Stimulated activated CD4-positive, alpha-beta T cell treated with anti-CD3 and anti-CD28 coated beads, TNF-alpha, amount 100 ng/mL, for 4 hours (primary cell): Measurements from ENCODE around the gene FLT3LG.
A peak's percentile ranks its signal among the peaks of the same experiment; 100 is the strongest.

Experiments used
- DNase-seq, 3 experiments: peaks; one replicate each; pipeline ENCODE4 v3.0.0-alpha.2; 2020; ENCODE audit warnings: low read depth in 3 of 3

FLT3LG gene, protein sequence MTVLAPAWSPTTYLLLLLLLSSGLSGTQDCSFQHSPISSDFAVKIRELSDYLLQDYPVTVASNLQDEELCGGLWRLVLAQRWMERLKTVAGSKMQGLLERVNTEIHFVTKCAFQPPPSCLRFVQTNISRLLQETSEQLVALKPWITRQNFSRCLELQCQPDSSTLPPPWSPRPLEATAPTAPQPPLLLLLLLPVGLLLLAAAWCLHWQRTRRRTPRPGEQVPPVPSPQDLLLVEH

GRCh38 chr19:49473868-49474541, at the start of gene FLT3LG:
FLT3LG (plus strand) TSS chr19:49474215; CDS start chr19:49474640, 425 bp downstream.
- DNase-seq, result peak; percentile 81 to 90 (median 83)

GRCh38 chr19:49425178-49425577, 48.8 kb upstream of the FLT3LG start, which contains the start of gene GFY:
GFY (plus strand) TSS chr19:49425388; CDS start chr19:49426431, 1,043 bp downstream.
- DNase-seq, result no peak

DNA sequence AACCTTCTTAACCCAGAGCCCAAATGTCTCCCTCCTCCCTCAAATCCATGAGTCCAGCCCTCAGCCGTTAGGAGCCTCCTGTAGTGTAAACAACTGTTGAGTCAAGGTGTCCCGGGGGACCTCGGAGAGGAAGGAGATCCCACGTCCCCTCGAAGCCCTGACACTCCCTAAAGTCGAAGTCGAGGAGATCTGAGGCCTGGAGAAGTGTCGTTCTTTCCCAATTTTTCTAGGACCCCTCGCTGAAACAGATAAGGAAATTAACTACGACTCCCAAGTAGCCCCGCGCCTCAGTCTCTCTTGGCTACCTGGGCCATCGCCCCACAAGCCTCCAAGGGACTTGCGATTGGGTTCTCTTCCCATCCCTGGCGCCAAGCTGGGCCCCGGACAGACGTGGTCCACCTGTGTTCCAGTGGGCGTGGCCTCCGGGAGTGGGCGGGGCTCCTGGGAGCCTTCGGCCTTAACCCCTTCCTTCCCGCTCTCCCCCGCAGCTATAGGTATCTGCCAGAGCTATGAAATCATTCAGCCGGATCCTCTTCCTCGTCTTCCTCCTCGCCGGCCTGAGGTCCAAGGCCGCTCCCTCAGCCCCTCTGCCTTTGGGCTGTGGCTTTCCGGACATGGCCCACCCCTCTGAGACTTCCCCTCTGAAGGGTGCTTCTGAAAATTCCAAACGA, 48.0 kb upstream of the FLT3LG start:
- no peak for DNase-seq

GRCh38 chr19:49427339-49427738, 46.7 kb upstream of the FLT3LG start:
- no peak for DNase-seq

- DNase-seq, result no peak
Measured at GRCh38 chr19:49427855-49428546, 46.0 kb upstream of the FLT3LG start.

DNA sequence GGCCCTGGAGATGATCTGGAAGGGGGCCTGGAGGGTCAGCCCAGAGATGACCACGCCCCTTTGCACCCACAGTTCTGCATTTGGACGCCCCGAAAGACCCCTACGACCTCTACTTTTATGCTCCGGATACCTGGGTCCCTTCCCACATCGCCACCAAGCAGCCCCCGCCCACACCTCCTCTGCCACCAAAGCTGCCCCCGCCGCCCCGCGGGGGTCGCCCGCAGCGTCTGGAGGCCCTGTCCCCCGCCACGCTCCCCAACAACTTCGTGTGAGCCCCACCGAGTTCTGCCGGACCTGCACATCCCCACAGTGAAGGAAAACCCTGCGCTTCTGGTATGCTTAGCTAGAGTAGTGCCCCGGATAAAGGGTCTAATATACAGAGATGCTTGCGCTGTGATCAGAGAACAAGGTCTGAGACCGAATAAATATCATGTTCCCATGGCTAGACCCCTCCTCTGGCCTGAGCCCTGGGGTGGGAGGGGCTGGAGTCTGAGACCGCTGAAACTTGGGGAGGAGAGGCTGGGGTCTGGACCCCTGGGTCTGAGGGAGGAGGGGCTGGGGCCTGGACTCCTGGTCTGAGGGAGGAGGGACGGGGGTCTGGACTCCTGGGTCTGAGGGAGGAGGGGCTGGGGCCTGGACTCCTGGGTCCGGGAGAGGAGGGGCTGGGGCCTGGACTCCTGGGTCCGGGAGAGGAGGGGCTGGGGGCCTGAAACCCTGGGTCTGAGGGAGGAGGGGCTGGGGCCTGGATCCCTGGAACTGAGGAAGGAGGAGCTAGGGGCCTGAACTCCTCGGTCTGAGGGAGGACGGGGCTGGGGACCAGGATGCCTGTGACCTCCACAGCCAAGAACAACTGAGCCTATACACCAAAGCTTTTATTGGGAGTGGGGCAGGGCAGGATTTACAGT, 45.2 kb upstream of the FLT3LG start:
- DNase-seq, result no peak

DNA sequence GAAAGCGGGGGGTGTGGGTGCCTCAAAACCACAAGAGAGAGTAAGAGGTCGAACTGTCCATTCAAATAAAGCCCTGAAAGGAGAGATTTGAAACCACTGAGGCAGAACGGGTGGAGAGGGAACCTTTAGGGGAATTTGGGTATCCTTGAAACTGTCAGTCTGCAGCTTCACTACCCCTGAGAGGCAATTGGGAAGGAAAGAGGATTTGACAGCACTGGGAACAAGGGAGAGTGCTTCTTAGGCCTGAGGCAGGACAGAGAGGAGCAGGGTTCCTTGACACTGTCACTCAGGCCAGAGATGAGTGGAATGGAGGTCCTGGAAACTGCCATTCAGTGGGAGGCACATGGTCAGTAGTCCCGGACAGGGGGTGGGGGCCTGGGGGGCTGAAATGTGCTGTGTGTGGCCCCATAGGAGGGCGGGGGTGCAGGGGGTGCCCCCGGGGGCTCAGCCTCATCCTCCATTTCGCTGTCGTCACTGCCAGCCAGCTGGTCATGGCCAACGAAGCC, 43.8 kb upstream of the FLT3LG start:
- no peak for DNase-seq

DNA sequence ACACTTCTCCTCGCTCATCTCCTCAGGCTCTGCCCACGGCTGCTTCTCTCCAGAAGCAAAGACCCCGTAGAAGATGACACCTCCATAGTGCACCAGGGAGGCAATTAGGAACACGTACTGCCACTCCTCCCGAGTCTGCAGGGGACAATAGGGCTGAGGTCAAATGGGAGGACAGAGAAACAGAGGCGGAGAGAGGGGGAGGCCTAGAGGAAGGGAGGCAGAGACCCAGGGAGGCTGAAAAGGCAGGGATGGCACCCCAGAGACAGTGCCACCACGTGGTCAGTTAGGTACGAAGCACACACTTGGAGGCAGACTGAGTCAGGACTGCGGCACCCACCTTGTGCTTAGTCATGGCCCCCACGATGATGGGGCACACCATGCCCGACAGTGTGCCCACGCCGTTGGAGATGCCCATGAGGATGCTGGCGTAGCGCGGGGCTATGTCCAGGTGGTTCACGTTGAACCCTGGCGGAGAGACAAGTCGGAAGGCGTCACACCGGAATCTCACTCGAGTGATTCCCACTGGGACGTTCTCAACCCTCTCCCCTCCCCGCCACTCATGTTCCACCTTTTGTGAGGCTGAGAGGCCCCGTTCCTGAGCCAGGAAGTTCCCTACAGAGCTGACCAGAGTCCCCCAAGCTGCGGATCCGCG, 43.2 kb upstream of the FLT3LG start:
- no peak for DNase-seq

DNA sequence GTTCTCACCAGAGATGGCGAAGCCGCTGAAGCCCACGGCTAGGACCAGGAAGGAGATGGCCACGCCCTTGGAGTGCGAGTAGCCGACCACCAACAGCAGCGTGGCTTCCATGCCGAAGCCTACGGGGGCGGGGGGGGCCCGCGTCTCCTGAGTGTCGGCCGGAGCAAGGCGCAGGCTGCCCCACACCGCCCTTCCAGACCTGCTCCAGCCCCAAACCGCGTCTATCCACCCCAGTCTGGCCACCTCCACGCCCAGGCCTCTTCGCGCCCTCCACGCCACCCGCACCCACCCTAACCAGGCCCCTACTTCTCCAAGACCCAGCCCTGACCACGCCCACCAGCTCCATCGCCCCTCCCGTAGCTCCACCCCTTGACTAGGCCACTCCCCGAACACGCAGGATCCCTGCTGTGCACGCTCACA, 42.7 kb upstream of the FLT3LG start:
- DNase-seq, result no peak

DNA sequence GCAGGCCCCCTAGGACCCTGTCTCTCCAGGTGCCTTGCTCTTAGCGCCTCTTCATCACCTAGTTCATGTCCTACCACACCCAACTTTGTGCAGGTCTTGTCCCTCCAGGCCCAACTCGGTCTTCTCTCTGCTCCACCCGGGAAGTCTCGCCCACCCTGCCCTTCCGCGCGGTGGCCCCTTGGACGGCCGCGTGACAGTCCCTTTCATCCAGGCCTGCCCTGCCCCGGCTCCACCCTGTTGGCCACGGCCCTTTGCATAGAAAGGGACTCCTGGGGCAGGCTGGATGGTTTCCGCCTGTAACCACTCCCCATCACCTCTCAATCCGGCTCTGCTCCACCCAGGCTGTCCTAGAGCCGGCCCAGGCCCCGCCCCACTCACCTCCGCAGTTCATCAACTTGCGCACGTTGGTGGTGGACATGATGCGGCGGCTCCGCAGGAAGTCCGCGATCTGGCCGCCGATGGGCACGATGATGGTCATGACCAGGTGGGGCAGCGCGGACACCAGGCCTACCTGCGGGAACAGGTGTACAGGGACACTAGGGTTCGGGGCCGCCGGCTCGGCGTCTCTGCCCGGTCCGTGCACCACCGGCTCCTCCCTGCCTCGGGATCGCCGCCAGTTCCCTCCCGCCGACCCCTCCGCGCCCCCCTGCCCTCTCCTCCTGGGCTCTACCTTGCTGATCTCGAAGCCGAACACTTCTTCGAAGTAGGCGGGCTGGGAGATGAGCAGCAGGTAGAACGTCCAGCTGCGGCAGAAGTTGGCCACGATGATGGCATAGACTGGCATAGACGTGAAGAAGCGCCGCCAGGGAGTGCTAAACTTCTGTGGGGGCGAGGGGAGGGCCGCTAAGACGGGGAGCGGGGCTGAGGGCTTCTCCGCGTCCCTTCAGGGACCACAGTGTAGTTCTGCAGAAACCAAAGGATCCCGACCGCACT, 41.6 kb upstream of the FLT3LG start:
- DNase-seq, result no peak

DNA sequence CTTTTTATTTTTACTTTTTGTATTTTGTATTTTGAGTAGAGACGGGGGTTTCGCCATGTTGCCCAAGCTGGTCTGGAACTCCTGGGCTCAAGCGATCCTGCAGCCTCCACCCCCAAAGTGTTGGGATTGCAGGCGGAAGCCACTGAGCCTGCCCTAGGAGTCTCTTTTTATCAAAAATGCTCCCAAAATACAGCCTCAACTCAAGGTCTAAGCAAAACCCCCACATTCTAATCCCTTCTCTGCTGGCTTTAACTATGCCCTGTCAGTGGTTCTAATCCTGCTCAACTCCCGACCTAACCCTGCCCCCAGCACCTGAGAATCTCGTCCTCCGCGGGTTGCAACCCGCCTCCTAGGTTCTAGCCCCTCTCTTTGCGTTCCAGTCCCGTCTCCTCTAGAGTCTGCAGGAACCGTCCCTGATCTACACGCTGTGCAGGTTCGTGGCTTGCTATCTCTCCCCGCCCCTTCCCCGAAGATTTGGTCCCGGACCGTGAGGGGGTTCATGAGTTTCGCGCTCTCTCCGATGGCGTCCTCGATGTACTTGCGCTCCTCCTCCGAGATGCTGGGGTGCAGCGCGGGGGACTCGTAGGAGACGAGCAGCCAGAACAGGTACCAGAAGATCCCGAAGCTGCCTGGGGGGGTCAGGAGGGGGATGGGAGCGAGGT, 40.6 kb upstream of the FLT3LG start:
- no peak for DNase-seq

DNA sequence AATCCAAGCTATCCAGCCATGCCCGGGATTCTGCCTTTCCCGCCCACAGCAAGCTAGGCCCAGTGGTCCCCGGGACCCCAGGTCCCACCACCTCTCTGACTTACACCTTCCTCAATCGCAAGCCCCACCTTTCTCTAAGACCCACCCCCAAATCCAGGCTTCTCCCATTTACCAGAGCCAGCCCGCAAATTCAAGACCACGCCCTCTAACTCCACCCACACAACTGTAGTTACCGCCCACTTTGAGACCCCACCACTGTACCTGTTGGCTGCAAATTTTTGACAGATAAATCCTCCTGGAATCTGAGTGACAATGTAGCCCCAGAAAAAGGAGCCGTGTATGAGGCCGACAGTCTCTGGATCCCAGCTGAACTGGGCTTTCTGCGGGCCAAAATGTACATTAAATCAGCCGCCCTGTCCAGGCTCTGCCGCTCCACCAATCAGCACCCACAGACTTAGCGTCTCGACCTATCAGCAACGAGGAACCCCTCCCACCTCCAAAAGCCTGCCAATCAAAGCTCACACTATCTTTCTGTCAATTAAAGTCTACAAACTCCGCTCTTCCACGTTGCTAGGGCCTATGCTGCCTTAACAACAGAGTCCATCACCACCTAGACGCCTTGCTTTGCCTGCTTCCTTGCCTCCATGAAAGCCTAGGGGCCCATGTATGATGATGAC, 39.0 kb upstream of the FLT3LG start:
- DNase-seq, result no peak

DNA sequence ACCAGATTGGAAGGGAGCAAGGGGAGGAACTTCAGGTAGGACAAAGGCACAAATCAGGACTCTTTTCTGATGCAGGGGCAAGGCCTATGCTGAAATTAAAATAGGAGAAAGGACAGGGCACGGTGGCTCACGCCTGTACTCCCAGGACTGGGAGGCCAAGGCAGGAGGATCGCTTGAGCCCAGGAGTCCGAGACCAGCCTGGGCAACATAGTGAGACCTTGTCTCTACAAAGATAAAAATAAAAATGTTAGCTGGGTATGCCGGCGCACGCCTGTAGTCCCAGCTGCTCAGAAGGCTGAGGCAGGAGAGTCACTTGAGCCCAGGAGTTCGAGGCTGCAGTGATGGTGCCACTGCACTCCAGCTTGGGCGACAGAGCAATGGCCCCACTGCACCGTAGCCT, 38.3 kb upstream of the FLT3LG start:
- DNase-seq, result no peak

DNA sequence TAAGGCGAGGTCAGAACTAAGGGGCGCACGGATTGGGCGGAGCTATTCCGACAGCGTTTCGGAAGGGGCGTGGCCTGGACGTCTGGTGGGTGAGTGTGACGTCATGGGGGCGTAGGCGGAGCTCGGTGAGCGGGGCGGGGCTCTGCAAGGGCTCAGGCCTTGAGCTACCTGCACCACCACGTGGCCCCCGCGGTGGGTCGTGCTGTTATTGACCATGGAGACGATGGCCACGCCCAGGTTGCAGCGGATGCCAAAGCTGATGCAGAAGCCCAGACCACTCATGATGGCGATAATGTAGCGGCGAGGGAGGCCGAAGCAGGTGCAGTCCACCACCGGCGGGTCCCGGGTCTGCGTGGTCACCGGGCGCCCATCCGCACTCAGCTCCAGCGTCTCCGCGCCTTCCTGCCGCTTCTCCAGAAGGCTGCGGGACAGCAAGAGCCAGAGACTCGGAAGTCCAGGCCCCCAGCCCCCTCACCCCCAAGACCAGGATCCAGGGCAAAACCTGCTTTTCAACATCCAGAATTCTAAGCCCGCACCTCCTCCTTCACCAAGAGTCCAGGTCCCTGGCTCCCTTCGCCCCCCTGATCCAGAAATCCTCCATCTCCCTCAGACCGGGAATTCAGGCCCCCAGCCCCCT, 37.5 kb upstream of the FLT3LG start:
- no peak for DNase-seq

DNA sequence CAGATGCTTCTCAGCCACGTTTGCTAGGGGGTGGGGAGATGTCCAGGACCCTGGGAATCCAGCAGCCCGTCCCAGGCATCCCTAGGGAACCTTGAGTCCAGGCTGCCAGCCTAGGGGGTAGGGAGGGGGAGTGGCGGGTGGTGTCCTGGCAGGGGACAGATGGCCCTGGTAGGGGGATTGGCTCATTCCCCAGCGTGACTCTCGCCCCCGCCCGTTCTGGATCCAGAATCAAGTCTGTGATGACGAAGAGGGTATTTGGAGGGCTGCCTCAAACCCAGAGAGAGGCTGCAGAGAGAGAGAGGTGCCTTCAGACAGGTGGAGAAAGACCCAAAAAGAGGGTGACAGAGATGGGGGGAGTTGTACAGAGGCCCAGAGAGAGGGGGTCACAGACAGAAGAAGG, 36.8 kb upstream of the FLT3LG start:
- no peak for DNase-seq

DNA sequence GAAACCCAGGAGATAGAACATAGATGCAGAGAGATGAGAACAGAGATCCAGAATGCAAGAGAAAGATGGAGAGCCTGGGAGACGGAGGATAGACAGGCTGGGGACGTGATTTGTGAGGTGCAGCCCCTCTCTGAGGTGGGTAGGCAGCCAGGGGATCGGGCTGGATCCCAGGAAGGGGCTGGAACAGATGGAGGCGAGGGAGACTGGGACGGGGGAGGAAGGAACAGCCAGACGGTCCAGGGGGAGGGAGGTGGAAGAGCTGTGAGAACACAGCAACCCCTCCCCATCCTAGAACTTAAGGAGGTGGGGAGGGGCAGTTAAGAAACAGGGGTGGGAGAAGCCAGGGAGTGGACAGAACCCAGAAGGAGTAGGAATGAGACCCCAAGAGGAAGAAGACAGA, 35.8 kb upstream of the FLT3LG start:
- DNase-seq, result no peak

- no peak for DNase-seq
Measured at GRCh38 chr19:49439836-49440235, 34.2 kb upstream of the FLT3LG start.
